IMR-90 (cell line): Measurements from ENCODE around the gene IMP3.

Experiments
- MXI1 ChIP-seq: IDR thresholded peaks from 2 replicates; pipeline ENCODE4 v1.6.1; 2012; ENCODE audit warnings: low read depth, mild to moderate bottlenecking, low read length, moderate library complexity, borderline replicate concordance
- USF2 ChIP-seq: fragments of 150-350 bp; IDR thresholded peaks from 2 replicates; pipeline ENCODE4 v1.6.1; 2017; ENCODE audit warnings: mild to moderate bottlenecking, antibody characterized with exemption, low read length, low read depth

DNA sequence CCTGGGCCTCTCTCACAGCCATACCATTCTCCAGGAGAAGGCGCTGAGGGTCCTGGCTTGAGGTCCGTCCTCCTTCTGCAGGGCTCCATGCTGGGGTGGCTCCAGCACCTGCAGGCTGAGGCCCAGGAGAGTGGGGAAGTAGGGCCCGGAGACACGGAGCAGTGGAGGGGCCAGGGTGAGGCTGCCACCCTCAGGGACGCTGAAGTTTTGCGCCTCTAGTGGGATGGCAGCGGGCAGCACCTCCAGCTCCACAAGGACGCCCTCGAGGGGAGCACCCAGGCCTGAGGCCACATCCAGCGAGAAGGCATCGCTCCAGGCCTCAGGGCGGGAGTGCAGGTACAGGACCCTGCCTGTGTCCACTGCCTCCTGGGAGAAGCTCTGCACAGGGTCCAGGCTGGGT lies 45.2 kb upstream of the IMP3 start:
- TF ChIP-seq USF2 (no peak), MXI1 (no peak)
